Activated CD8-positive, alpha-beta T cell treated with anti-CD3 and anti-CD28 coated beads for 36 hours (primary cell): ENCODE measurements around the gene CPB2. TPM values are rescaled to one million over a fixed set of nuclear protein-coding genes. Genes with fewer than 3 reads are reported as not detected.

ENCODE experiments used
- ATAC-seq: fragments of 200-7000 bp; cut with Tn5 transposase; one replicate; pipeline ENCODE4 v1.10.0; 2021; ENCODE audit warnings: mild to moderate bottlenecking, moderate library complexity
- CTCF ChIA-PET: fragments of 350-600 bp; sonication (Branson Sonifier 250); formaldehyde crosslinking; loops from one replicate; lab custom pipeline; 2021; ENCODE audit warnings: antibody characterized with exemption; lab: Charles Lee
- POLR2A ChIA-PET: fragments of 350-600 bp; sonication (Branson Sonifier 250); formaldehyde crosslinking; loops from one replicate; lab custom pipeline; 2021; ENCODE audit warnings: antibody characterized with exemption; lab: Charles Lee
- DNase-seq: peaks from one replicate; pipeline ENCODE4 v3.0.0-alpha.2; 2020
- H3K27ac Mint-ChIP-seq: one replicate; pipeline ENCODE4 v1.8.0; 2021; ENCODE audit warnings: mild to moderate bottlenecking, mixed read lengths
- H3K27me3 Mint-ChIP-seq: one replicate; pipeline ENCODE4 v1.8.0; 2021; ENCODE audit warnings: mixed read lengths
- H3K36me3 Mint-ChIP-seq: one replicate; pipeline ENCODE4 v1.8.0; 2021; ENCODE audit warnings: low read depth, mixed read lengths
- H3K4me1 Mint-ChIP-seq: one replicate; pipeline ENCODE4 v1.8.0; 2021; ENCODE audit warnings: low read depth, mixed read lengths
- H3K4me3 Mint-ChIP-seq: one replicate; pipeline ENCODE4 v1.8.0; 2021; ENCODE audit warnings: mild to moderate bottlenecking, moderate library complexity, mixed read lengths
- H3K9me3 Mint-ChIP-seq: one replicate; pipeline ENCODE4 v1.8.0; 2021; ENCODE audit warnings: mixed read lengths
- intact Hi-C: fragments of 100-400 bp; cut with micrococcal nuclease; formaldehyde crosslinking; loops from one replicate; pipeline ENCODE4 v1.10.0; 2022
- total RNA-seq, 2 experiments: library from RNA; stranded (reverse); gene quantifications; one replicate each; pipeline ENCODE4 v1.2.3, GENCODE V29; 2021
- TF ChIP-seq, protein P1 (sequence below): fragments of 200-600 bp; IDR thresholded peaks from one replicate; pipeline ENCODE4 v1.8.0; 2022; ENCODE audit warnings: antibody characterized with exemption, mild to moderate bottlenecking

Gene CPB2
- total RNA-seq, 2 experiments from 2014 or later = not detected

- Mint-ChIP-seq H3K36me3 (peaks cover 26% of the 10 kb centered on the region), H3K27me3 (no peaks in the 10 kb centered on the region), H3K4me3 (no peak overlapping the region), H3K4me1 (no peaks in the 10 kb centered on the region), H3K9me3 (no peaks in the 10 kb centered on the region), H3K27ac (no peak overlapping the region)
- ATAC-seq (no peak), DNase-seq (no peak)
- TF ChIP-seq, protein P1, sequence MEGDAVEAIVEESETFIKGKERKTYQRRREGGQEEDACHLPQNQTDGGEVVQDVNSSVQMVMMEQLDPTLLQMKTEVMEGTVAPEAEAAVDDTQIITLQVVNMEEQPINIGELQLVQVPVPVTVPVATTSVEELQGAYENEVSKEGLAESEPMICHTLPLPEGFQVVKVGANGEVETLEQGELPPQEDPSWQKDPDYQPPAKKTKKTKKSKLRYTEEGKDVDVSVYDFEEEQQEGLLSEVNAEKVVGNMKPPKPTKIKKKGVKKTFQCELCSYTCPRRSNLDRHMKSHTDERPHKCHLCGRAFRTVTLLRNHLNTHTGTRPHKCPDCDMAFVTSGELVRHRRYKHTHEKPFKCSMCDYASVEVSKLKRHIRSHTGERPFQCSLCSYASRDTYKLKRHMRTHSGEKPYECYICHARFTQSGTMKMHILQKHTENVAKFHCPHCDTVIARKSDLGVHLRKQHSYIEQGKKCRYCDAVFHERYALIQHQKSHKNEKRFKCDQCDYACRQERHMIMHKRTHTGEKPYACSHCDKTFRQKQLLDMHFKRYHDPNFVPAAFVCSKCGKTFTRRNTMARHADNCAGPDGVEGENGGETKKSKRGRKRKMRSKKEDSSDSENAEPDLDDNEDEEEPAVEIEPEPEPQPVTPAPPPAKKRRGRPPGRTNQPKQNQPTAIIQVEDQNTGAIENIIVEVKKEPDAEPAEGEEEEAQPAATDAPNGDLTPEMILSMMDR = no peak
- POLR2A ChIA-PET = no interaction called here
- intact Hi-C loops = no loop called here
- CTCF ChIA-PET = interaction anchor here (1.0 to 1.3 kb wide), 2 partner anchors 313 to 385 kb away, joined by 4 read pairs; no protein-coding TSS in a partner anchor
Observed at GRCh38 chr13:46008631-46009030, 96.2 kb downstream of the CPB2 start.

DNA sequence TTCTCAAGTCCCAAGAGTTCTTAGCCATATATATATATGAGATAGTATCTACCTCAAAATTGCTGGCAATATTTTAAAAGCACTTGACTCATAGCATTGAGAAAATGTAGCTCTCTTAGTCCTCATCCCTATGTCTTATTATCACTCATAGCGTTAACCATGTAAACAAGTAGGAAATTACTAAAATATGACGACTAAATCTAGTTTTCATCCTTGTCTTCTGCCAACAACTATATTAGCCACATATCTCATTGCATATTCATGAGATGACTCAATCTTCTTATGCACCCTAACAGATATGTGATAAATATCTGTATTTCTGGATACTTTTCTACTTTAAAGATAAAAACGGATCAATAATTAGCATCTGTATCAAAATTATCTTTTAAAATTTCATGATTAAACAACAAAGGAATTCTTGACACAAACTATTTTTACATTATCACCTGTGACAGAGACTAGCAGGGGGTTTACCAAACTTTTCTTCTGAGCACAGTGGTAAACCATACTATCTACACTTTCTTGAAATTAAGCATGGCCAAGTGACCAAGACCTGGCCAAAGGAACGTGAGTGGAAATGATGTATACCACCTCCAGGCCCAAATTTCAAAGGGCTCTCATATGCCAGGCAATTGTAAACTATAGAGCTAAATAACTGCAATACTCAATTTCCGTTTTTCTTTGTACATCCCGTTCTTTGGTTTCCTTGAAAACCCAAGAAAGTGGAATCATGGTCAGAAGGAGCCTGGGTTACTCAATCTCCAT lies 98.0 kb downstream of the CPB2 start:
- no peak for DNase-seq
- ChIA-PET POLR2A (no interaction called here), CTCF (interaction anchor here (1.4 kb wide), 1 partner anchor 100 kb away, joined by 3 read pairs; no protein-coding TSS in a partner anchor)
- Mint-ChIP-seq H3K4me3 (no peak overlapping the region), H3K27me3 (no peaks in the 10 kb centered on the region), H3K36me3 (peaks cover 32% of the 10 kb centered on the region), H3K4me1 (no peaks in the 10 kb centered on the region), H3K27ac (no peak overlapping the region), H3K9me3 (no peaks in the 10 kb centered on the region)
- intact Hi-C loops = no loop called here
- no peak for ATAC-seq
- TF ChIP-seq, protein P1 = no peak

- ChIA-PET CTCF (no interaction called here), POLR2A (no interaction called here)
- ATAC-seq (no peak), DNase-seq (no peak)
- TF ChIP-seq, protein P1 = no peak
- Mint-ChIP-seq H3K9me3 (no peaks in the 10 kb centered on the region), H3K27ac (no peak overlapping the region), H3K4me3 (no peak overlapping the region), H3K36me3 (peaks cover 39% of the 10 kb centered on the region), H3K27me3 (no peaks in the 10 kb centered on the region), H3K4me1 (no peaks in the 10 kb centered on the region)
- intact Hi-C loops = no loop called here
Observed at GRCh38 chr13:46004491-46004890, 100.3 kb downstream of the CPB2 start.

Other genes starting within 250 kb of the CPB2 start
- gene ZC3H13, start 52.3 kb downstream of the CPB2 start, total RNA-seq = 10 to 100 TPM; 40.1 to 41.8 TPM
- gene LCP1, start 77.1 kb upstream of the CPB2 start, total RNA-seq = 1,000 to 10,000 TPM; 1,014 to 1,019 TPM
- under 1 TPM; 0.47 to 0.59 TPM for gene LRRC63, start 106.9 kb upstream of the CPB2 start, total RNA-seq